Measurements from ENCODE around the gene PRIMPOL.
"Not testable (repeated sequence)": the region's sequence is repeated elsewhere in the genome, so short reads cannot be mapped to it uniquely, and the experiment has no call there.

Gene PRIMPOL

DNA sequence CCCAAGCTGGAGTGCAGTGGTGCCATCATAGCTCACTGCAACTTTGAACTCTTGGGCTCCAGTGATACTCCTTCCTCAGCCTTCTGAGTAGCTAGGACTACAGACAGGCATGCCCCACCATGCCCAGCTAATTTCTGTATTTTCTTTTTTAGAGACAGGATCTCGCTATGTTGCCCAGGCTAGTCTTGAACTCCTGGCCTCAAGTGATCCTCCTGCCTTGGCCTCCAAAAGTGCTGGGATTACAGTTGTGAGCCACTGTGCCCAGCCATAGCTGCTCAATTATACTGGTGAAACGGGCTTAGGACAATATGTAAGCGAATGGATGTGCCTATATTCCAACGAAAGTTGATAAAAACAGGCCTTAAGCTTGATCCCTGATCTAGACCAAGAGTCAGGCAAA lies 13.4 kb upstream of the PRIMPOL start:
- no peak for DNase-seq

- no peak for DNase-seq
Observed at GRCh38 chr4:184636897-184637296, 12.6 kb upstream of the PRIMPOL start.

- no peak for DNase-seq
Observed at GRCh38 chr4:184641022-184641421, 8.5 kb upstream of the PRIMPOL start.

DNA sequence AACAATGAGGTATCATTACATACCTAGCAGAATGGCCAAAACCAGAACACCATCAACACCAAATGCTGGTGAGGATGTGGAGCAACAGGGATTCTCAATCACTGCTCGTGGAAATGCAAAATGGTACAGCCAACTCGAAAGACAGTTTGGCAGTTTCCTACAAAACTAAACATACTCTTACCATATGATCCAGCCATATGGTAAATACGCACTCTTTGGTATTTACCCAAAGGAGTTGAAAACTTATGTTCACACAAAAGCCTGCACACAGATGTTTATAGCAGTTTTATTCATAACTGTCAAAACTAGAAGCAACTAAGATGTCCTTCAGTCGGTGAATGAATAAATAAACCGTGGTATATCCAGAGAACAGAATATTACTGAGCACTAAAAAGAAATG lies 8.1 kb upstream of the PRIMPOL start:
- no peak for DNase-seq

DNA sequence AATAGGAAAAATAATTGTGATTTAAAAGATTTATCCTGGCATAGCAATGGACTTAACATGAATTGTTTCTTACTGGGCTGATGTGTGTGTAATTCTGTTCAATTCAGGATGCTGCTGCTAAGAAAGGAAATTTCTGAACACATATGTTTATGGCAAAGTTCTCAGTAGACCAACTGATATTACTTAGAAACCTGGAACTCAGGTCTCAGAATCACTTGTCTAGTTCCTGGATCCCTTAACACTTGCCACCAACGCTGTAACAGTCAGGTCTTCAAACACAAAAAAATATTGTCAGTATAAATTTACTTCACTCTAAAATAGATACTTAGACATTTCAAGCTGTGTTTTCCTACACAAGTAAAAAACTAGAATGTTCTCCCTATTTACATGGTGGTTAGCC lies 5.8 kb upstream of the PRIMPOL start:
- DNase-seq, result no peak

GRCh38 chr4:184644553-184645307 lies 4.8 kb upstream of the PRIMPOL start:
- no peak for DNase-seq

GRCh38 chr4:184645904-184646610 lies 3.5 kb upstream of the PRIMPOL start:
- DNase-seq, result peak in 21 of 56 donors; percentile 1 to 43 (median 12)

DNA sequence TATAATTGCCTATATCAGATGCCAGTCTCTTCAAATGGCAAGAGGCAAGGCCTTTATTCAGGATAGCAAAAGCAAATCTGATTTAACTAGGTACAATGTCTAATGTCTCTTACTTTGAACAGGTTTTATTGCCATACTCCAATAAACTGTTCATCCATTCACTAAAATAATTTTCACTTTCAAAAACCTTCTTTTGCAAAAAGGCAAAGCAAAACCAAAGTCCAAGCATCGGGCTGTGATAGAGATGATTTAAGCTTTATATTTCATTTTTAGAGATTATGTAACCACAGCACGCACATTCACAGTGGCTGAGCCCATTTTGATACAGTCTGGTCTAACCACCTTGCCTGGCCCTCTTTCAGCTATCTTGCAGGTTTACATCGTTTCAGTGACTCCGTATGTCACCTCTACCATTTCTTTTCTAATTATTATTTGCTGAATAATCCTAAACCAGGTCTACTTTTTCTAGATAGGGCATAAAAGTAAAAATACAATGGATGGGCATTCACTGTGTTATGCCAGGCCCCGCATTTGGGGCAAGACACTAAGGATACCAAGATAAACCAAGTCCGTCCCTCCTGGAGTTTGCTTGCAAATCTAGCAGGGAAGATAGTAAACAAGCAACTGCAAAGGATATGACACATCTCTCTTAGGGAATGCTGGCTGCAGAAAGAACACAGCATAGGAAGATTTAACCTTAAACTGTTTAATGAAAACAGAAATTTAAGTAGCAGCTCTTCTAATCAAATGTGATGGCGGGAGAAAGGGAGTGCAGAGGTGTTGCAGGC lies 2.1 kb upstream of the PRIMPOL start:
- DNase-seq, result no peak

- DNase-seq, result peak in 2 of 56 donors; percentile 11 to 32
Observed at GRCh38 chr4:184648054-184648312, 1.6 kb upstream of the PRIMPOL start.

- peak in 51 of 56 donors; percentile 4 to 70 (median 51) for DNase-seq
Observed at GRCh38 chr4:184648313-184649025, 1.1 kb upstream of the PRIMPOL start.

DNA sequence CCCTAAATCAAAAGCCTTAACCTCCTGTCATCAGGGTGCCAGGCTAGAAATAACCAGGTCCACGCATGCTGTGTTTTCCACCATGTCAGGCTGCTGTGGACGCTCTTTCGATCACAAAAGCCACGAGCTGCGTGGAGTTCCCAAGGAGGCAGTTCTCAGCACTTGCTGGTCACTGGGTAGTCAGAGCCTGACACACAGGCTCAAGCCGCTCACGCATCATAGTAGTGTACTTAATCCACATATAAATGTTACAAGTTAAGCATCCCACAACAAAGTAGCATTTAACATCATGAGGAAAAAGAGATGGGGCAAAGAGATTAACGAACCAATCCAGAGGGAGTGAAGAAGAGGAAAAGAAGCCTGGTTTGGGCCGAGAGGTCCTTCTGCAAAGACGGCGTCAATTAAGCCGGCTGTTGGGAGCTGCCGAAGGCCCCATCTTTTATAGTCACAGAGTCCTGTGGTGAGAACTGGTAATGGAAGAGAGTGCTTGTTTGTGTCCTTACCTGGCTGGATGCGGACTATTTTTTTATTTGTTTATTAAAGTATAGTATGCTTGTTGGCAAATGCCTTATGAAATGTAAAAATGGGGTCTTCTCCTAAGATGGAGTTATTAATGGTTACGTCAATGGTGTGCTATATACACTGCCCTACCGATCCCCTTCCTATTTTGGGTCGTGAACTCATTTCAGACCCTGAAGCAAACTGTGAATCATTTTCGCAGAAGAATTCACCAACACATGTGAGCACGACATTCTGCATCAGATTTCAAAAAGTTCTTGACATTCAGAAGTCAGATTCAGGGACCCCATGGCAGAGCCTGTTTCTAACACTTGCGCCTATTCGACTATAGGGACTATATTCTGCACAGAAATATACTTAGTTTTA lies 675 bp downstream of the PRIMPOL start:
- DNase-seq, result peak in 12 of 56 donors; percentile 26 to 70 (median 49)

GRCh38 chr4:184651899-184652298 lies 2.4 kb downstream of the PRIMPOL start:
- no peak for DNase-seq

GRCh38 chr4:184652681-184653080 lies 3.1 kb downstream of the PRIMPOL start:
- DNase-seq, result not testable (repeated sequence)

DNA sequence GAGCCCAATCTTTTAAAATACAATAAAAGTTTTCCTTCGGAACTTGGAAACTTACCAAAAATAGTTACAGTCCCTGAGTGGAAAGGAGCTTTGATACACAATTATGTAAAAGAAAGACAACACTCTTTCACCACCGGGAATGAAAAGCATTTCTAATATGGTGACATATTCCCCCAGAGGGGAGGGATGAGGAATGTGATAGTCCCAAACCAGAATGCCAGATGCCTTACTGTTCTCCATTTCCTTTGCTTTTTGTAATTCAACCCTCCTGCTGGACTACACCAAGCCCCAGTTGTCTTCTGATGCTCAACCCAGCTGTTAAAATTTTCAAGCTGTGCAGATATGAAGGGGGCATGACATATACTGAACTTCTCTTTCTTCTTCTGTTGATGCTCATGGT lies 4.1 kb downstream of the PRIMPOL start:
- DNase-seq, result no peak

GRCh38 chr4:184655889-184656869 lies 6.6 kb downstream of the PRIMPOL start:
- DNase-seq, result no peak

- no peak for DNase-seq
Observed at GRCh38 chr4:184657144-184657543, 7.6 kb downstream of the PRIMPOL start.

DNA sequence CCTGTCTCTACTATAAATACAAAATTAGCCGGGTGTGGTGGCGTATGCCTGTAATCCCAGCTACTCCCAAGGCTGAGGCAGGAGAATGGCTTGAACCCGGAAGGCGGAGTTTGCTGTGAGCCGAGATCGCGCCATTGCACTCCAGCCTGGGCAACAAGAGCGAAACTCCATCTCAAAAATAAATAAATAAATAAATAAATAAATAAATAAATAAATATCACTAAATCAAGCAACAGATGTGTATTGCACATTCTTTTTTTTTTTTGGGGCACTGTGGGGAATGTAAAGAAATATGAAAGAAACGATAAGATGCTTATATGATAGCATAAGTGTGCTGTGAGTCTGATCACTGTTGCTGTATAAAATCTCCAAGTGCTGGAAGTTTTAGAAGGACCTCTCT lies 8.3 kb downstream of the PRIMPOL start:
- not testable (repeated sequence) for DNase-seq

DNA sequence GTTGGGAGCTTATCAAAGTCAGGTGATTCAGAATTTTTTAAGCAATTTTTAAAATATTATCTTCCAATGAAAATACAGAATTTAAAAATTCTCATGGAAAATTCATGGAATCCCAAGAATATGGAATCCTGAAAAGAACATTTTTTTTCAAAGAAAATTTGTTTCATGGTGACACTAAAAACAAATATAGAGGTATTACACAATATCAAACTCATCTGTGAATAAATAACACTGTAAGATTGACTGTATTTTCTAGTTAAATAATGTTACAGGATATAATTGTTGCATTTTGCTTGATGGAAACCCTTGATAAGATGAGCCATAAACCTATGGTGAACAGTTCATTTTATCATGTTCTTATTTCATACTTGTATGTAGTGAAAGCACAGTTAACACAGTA lies 11.4 kb downstream of the PRIMPOL start:
- no peak for DNase-seq

DNA sequence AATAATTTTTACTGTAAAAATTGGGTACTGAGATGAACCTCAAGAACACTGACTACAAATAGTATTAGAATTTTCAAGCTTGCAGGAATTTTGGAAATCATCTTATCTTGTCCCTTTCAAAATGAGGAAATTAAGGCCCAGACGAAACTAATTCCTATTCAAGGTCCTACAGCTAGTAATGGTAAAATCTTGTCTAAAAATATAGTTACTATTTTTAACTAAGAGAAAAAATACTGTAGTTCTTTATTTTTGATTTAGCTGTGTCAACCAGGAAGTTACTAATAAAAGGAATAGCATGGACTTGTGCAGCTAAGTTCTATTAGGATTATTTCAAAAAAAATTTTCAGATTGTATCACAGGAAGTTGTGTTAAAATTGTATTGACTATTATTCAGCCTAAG lies 12.7 kb downstream of the PRIMPOL start:
- DNase-seq, result no peak

Data from nucleus accumbens (tissue), 56 donors.